Measurements from ENCODE around the gene PSMD9. TPM values are rescaled to one million over a fixed set of nuclear protein-coding genes. Genes with fewer than 3 reads are reported as not detected.

Gene PSMD9
- total RNA-seq, 1 experiment from 2014 or later = 36.2 TPM

- TF ChIP-seq CREB1 (CRISPR knock-in tag; IDR thresholded peaks at IDR 0.05) (no peak), FOXK1 (CRISPR knock-in tag; IDR thresholded peaks at IDR 0.05) (no peak), ETV6 (CRISPR knock-in tag; IDR thresholded peaks at IDR 0.05) (no peak), TP53 (CRISPR knock-in tag; IDR thresholded peaks at IDR 0.05) (no peak), HMGXB4 (CRISPR knock-in tag; IDR thresholded peaks at IDR 0.05) (no peak), SP1 (CRISPR knock-in tag; conservative IDR thresholded peaks at IDR 0.05) (no peak), FOXP4 (CRISPR knock-in tag; IDR thresholded peaks at IDR 0.05) (no peak)
These were observed 59.4 kb downstream of the PSMD9 start (continued) for GRCh38 chr12:121947981-121948380.

GRCh38 chr12:121949648-121950397 is 61.2 kb downstream of the PSMD9 start:
- peaks cover 24% of the 10 kb centered on the region for H3K9me3 Mint-ChIP-seq
- ChIA-PET POLR2A (no interaction called here), CTCF (interaction anchor here (0.7 kb wide), 1 partner anchor 31 kb away, joined by 3 read pairs; the partner anchor contains the start of gene CFAP251)
- H3K27me3 Mint-ChIP-seq (ENCODE audit: low read depth) = no peaks in the 10 kb centered on the region
- peaks cover 11% of the 10 kb centered on the region for H3K4me1 Mint-ChIP-seq
- H3K4me3 Mint-ChIP-seq = no peak overlapping the region
- H3K36me3 Mint-ChIP-seq = 0 out of 2 replicates have a peak, but pooled peaks cover 3% of the 10 kb centered on the region
- TF ChIP-seq KAT7 (CRISPR knock-in tag; IDR thresholded peaks at IDR 0.05; ENCODE audit: borderline replicate concordance) (no peak), ZSCAN18 (CRISPR knock-in tag; IDR thresholded peaks at IDR 0.05) (no peak), ZNF416 (CRISPR knock-in tag; IDR thresholded peaks at IDR 0.05) (no peak), TCF7 (CRISPR knock-in tag; IDR thresholded peaks at IDR 0.05; ENCODE audit: low read depth) (no peak), CBFB (CRISPR knock-in tag; IDR thresholded peaks at IDR 0.05; ENCODE audit: low read depth) (no peak), CTCF (IDR thresholded peaks at IDR 0.05) (no peak)
- no peak overlapping the region for H3K27ac Mint-ChIP-seq
- no peak for DNase-seq (ENCODE audit: low spot score)
- ATAC-seq = no peak

DNA sequence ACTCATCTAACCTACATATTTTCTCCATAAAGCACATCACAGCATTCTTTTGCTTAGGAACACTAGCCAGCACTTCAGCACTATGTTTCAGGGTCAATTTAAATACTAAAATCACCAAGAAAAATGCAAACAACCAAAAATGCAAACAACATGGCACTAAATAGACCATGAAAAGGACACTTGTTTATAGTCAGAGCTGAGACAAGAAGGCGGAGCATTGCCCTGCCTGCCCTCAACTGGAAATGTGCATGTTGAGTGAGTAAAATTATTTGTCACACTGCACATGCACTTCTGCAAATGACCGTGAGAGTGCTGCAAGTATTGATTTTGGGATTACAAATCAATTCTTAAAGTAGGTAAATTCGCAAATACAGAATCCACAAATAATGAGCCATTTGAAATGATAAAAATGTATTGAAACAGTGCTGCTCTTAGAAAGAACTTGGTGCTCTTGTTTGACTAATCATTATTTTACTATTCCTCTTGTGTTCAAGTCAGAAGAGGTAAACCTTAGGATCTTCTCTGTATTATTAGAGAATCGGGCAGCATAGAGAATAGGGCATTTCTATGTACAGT is 64.6 kb downstream of the PSMD9 start:
- DNase-seq (ENCODE audit: low spot score) (no peak), ATAC-seq (no peak)
- Mint-ChIP-seq H3K4me3 (no peak overlapping the region), H3K36me3 (0 out of 2 replicates have a peak, but pooled peaks cover 3% of the 10 kb centered on the region), H3K9me3 (peaks cover 15% of the 10 kb centered on the region), H3K27me3 (ENCODE audit: low read depth) (no peaks in the 10 kb centered on the region), H3K27ac (no peak overlapping the region), H3K4me1 (peaks cover 12% of the 10 kb centered on the region)
- CTCF ChIA-PET = interaction anchor here (1.0 kb wide), 1 partner anchor 66 kb away, joined by 3 read pairs; no protein-coding TSS in a partner anchor
- TF ChIP-seq IRF1 (CRISPR knock-in tag; IDR thresholded peaks at IDR 0.05) = no peak
- TF ChIP-seq FOXK1 (CRISPR knock-in tag; IDR thresholded peaks at IDR 0.05) = no peak
- no peak for TF ChIP-seq ATF1 (CRISPR knock-in tag; IDR thresholded peaks at IDR 0.05)
- no peak for TF ChIP-seq NR2C2 (CRISPR knock-in tag; IDR thresholded peaks at IDR 0.05)
- no peak for TF ChIP-seq NFATC4 (CRISPR knock-in tag; IDR thresholded peaks at IDR 0.05)
- TF ChIP-seq HMGXB4 (CRISPR knock-in tag; IDR thresholded peaks at IDR 0.05) = no peak
- TF ChIP-seq ZNF138 (CRISPR knock-in tag; conservative IDR thresholded peaks at IDR 0.05) = no peak
- TF ChIP-seq EMX1 (CRISPR knock-in tag; IDR thresholded peaks at IDR 0.05) = no peak
- POLR2A ChIA-PET = no interaction called here

Measured in WTC11 (cell line).